Medulla oblongata (tissue), 1 donor: ENCODE measurements around the gene CDH15.

Experiments
- DNase-seq: peaks from one replicate; pipeline ENCODE4 v3.0.0-alpha.2; 2015; ENCODE audit errors: extremely low spot score

The CDH15 gene

DNA sequence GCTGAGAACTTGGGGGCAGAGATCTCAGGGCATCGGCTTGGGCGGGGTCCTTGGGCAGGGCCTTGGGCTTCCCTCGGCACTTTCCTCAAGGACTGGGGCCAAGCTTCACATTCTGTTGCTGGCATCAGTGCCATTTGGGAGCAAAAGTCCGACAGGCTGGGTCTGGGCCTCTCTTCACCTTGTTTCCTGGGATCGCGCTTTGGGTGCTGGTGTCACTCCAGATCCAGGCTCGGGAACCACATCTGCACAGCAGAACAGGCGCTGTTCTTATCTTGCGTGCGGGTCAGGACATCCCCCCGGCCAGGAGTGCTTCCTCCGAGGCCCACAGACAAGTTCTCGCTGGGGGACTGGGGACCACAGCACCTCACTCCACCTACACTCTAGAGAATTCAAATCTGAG, 31.1 kb upstream of the CDH15 start:
- no peak for DNase-seq

DNA sequence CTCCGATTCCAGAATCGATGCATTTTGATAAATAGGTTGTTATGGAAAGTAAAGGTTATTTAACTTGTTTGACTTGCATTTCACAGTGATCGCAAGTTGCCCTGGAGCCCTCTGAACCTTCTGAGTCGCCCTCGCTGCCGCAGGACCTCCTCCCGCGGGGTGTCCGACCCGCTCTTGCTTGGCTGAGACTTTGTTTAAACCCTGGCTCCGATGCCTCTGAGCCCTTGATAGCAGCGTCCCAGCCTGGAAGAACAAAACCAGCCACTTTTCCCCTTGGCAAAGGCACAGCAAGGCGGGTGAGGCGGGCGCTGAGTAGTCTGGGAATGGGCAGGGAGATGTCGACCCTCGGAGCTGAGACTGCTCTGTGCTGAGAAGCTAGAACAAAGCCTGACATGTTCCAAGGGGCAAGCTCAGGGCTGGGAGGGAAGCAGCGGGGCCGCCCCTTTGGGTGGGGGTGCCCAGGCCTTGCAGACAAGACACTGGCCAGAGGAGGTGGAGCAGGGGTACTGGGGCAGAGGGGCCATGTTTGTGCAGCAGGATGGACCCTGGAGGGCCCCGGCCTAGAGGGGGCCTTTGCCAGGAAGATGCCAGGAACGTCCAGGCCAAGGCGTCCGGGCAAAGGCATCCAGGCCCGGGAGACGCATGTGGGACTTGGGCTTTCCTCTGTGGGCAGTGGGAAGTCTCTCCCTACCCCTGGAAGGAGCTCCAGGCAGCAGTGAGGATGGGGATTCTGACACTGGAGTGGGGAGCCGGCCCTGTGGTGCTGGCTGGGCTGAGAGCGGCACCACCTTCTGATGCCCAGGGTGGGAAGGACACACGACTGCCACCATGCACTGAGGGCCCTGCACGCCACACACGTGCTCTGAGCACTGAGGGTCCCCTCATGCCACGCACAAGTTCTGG, 30.3 kb upstream of the CDH15 start:
- DNase-seq: no peak

DNA sequence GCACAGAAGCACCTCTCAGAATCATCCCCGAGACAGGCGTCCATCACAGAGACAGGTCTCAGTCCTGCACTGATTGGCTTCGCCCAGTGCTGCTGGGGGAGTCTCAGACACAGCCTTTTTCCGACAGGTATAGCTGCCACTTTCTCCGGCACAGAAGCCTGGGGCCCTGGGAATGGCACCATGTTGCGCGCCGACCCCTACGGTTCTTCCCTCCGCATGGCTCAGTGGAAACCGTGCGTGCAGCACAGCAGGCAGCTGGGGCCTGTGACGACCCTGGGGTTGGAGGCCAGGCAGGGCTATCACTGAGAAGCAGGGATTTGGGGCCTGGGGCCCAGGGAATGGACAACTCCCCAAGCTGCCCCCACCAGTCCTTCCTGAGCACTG, 29.7 kb upstream of the CDH15 start:
- DNase-seq: no peak

DNA sequence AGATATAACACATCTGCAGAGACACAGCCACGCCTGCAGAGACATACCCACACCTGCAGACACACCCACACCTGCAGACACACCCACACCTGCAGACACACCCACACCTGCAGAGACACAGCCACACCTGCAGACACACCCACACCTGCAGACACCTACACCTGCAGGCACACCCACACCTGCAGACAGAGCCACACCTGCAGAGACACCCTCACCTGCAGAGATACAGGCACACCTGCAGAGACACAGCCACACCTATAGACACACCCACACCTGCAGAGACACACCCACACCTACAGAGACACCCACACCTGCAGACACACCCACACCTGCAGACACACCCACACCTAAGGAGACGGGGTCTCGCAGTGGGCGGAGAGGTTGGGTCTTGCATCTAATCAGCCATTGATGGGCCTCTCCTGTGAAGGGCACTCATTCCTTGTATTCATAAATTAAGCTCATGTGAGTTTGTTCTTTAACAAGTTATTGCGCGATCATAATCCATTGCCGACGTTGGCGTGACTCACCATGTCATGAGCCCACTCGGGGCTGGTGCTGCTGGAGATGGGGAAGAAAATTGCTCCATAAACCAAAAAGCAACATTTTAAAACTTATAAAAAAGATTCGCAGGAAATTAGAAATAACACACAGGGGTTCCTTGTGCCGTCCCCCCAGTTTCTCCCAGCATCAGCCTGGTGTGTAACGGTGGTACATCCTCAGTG, 28.9 kb upstream of the CDH15 start:
- no peak for DNase-seq

DNA sequence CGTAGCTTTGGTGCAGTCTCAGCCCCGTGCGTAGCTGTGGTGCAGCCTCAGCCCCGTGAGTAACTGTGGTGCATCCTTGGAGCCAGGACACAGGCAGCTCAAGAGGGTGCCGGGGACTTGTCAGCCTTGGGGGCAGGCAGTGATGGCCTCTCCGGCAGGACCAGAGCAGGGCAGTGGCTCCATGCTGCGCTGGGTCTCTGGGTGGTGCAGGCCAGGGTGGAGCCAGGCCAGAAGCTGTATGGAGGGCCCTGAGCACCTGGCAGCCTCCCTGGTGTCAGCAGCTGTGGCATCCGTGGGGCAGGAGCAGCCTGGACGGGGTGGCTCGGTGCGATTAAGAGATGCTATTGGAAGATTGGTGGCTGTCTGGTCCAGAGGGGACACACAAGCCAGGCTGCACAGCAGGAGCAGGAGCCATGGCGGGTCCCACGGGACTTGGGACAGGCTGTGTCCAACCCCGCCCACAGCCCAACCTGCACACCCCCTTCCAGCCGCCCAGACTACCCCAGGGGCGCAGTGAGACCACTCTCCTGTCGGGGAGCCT, 28.3 kb upstream of the CDH15 start:
- DNase-seq: no peak

DNA sequence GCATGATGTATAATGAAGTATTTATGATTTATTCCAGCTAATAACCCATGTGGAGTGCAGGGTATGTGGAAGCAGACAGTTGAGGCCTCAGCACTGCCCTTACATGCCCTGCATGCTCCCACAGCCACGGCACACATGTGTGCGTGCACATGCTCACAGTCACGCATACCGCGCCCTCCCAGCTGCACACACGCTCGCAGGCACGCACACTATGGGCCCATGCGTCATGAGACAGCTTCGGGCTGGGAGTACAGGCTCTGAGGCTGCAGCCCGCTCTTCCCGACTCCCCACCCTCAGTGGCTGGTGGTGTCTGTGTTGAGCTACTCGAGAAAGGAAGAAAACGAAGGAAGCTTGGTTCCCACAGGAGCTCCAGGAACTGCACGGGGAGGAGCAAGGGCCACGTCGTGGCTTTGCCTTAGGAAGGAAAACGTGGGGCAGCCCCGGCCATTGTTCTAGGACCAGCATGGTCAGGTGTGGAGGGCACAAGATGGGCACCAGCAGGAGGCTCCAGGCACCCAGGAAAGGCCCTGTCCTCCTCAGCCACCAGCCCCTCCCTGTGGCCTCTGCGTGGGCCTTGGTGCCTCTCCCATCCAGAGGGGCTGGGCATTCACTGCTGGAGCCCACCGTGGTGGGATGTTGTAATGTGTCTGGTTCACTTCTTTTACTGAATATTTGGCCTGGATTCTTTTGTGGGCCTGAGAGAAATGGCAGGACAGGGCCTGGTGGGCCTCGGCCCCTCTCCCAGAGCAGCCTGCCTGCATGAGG, 27.5 kb upstream of the CDH15 start:
- no peak for DNase-seq

DNA sequence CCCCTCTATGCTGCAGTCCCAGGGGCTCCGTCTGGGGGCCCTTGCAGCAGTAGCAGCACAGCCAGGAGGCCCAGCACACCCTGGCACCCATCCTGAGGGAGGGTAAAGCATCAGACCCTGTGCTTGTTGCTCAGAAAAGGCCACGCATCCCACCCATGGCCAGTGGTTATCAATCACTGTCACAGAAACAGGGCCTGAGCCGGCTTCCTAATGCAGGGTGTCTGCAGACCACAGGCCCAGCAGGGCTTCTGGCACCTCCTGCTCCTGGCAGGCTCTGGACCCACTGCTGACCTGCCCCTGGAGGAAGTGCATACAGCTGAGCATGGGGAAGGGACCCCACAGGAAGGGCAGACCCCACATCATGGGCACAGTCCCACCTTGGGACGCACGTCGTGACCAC, 26.9 kb upstream of the CDH15 start:
- no peak for DNase-seq

DNA sequence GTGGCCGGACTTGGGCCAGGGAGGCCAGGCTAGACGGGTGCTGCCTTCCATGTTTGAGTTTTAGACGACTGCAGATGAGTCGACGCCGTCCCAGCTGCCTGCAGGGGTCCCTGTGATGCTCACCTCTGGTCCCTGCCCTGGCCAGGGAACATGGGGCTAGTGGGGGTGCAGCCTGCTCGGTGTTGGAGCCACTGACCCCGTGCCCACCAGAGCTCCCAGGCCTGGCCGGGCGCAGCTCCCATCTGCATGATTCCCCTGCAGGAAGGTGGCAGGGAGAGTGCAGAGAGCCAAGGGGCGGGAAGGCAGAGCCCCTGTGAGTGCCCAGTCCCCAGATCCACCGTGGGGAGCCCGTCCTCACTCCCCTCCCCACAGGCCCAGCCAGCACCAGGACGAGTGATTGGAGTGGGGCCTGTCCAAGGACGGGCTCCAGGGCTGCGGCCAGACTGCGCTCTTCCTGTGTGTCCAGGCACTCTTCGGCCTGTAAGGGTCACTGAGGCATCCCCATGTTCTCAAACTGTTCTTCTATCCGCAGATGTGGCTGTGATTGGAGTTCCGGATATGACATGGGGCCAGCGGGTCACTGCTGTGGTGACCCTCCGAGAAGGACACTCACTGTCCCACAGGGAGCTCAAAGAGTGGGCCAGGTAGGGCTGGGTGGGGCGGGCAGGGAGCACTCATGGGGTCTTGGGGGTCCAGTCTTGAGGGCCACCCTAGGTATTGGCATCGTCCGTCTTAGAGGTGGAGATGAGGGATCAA, 26.0 kb upstream of the CDH15 start:
- no peak for DNase-seq

DNA sequence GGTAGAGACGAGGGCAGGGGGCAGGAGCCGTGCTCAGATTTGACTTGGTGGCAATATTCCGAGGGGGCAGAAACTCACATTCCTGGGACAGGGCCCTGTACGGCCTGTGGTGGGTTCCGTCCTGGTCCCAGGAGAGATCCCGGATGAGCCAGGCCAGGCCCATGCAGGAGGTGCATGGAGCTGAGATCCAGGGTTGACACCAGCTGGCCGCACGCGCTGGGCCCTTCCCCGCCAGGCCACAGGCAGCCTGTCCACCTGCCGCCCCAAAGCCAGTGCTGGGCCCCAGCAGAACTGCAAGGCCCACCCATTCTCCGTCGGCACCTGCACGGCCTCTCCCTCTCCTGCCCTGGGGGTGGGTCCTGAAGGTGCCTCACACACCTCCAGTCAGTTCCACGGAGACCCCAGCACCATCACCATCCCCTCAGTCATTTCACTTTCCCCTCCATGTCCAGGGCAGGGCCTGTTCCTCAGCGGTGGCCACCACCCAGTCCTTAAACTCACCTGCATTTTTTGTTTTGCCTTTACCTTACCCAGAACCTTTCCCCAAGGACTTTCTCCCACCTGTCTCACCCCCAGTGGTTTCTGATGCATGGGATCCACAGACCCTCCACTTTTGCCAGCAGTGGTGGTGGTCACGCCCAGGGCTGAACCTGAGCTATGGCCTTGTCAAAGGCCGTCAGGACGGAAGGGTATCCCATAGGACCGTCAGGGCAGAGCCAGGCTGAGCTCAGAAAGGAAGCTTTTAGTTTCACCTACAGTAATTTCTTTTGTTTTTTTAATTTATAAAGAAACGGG, 25.1 kb upstream of the CDH15 start:
- DNase-seq: no peak

DNA sequence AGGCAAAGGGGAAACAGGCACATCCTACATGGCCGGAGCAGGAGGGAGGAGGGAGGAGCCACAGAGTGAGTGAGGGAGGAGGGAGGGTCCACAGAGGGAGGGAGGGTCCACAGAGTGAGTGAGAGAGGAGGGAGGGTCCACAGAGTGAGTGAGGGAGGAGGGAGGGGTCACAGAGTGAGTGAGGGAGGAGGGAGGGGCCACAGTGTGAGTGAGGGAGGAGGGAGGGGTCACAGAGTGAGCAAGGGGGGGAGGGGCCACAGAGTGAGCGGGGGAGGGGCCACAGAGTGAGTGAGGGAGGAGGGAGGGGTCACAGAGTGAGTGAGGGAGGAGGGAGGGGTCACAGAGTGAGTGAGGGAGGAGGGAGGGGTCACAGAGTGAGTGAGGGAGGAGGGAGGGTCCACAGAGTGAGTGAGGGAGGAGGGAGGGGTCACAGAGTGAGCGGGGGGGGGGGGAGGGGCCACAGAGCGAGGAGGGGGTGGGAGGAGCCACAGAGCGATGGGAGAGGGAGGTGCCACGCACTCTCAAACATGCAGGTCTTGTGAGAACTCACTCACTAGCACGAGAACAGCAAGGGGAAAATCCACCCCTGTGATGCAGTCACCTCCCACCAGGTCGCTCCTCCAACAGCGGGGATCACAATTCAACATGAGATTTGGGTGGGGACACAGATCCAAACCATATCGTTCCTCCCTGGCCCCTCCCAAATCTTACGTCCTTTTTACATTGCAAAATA, 24.3 kb upstream of the CDH15 start:
- no peak for DNase-seq

DNA sequence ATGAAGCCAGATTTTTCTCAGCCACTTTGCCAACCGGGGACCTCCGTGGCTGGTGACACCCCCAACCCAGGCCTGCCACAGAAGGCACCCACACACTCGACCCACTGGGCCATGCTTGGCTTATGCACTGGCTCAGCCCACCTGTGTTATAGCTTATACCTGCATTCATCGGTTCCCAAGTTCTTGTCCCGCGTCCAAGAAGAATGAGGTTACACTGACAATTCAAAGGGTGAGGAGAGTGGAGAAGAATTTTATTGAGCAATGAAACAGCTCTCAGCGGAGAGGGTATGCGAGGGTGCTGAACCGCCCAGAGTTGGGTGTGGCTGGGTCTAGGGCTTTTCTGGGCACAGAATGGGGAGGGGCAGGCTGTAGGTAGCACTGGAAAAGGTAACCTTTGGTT, 22.2 kb upstream of the CDH15 start:
- no peak for DNase-seq

DNA sequence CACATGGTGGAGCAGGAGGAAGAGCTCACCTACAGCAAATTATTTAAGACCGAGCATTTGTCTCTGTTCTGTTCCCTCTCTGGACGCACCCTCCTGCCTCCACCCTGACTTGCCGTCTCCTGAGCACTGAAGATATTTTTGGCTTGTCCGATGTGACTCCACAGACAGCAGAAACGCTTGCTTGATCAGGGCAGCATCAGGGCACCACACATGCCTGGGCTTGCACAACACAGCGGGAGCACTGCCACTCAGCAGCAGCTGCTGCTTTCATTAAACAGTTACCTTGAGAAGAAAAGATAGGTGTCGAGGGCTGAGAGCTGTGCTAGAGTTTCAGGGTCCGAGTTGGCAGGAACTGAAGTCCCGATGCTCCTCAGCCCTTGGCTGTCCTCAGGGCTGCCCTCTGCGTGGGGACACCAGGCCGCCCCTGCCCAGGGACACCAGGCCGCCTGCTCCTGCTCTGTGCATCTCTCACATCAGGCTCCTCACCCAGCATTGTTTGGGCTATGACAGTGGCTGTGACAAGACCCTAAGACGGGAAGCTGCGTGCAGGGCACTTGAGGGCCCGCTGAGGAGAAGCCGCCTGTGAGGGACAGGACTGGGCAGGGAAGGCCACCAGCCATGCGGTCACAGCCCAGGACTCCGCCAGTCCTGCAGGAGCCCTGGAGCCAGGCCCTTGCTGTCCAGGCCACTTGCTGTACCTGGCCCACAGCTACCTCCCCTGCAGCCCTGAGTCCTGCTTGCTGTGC, 21.3 kb upstream of the CDH15 start:
- DNase-seq: no peak

DNA sequence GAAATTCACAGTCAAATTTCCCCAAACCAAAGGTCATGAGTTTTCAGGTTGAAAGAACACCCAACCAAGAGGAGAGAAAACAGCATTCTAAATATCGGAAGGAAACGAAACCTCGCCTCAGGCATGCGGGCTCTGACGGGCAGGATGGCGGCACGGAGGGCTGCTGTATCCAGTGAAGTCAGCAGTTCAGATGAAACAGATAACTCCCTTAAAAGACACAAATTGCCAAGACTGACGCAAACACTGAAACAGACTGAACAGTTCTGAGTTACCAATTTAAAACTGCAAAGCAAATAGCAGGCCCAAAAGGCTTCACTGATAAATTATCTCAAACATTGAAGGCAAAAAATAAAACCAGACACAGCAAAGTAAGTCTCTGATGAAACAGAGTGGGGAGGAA, 20.6 kb upstream of the CDH15 start:
- no peak for DNase-seq

DNA sequence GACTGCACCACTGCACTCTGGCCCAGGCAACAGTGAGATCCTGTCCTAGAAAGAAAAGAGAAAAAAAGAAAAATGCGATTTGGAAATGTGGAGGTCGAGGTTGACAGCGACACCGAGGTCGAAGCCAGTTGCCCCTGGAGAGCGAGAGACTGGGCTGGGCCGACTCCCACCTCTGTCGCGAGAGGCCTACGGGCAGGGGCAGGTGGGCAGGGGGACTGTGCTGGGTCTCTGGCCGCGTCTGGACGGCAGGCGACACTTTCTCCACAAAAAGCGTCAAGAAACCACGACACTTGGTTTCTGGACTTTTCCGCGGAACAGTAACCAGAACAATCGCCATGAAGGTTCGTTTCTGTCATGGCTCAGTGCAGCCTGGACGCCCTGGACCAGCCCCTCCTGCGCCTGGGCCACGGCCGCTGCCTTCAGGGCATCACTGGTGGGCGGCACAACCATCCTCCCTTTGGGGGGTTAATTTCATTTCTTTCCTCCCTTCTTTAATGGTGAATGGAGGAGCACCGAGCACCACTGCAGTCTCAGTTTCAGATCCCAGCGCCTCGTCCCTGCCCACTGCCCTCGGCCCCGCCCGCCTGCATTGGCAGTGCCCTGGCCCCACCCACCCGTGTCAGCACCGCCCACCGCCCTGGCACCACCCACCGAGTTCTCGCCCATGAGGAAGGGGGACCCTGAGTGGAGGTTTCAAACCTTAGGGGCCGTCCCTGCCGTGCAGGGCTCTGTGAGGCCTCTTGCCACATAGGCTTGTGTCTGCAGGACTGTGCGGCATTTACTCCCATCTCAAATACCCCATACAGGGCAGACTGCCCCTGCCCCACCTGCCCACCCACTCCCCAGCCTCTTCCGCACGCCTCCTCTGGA, 18.5 kb upstream of the CDH15 start:
- no peak for DNase-seq

DNA sequence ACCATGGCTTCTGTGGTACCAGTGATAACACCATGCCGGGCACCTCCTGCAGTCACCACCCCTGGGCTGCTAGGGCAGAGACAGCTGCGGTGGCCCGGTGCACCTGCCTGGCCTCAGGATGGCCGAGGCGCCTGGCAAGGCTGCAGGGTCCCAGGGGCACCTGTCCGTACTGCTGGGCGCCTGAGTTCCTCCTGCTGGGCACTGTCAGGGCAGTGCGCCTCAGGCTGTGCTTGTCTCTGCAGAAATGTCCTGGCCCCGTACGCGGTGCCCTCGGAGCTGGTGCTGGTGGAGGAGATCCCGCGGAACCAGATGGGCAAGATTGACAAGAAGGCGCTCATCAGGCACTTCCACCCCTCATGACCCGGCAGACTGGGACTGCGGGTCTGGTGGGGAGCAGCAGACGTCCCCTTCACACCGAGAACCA, 17.7 kb upstream of the CDH15 start:
- no peak for DNase-seq

DNA sequence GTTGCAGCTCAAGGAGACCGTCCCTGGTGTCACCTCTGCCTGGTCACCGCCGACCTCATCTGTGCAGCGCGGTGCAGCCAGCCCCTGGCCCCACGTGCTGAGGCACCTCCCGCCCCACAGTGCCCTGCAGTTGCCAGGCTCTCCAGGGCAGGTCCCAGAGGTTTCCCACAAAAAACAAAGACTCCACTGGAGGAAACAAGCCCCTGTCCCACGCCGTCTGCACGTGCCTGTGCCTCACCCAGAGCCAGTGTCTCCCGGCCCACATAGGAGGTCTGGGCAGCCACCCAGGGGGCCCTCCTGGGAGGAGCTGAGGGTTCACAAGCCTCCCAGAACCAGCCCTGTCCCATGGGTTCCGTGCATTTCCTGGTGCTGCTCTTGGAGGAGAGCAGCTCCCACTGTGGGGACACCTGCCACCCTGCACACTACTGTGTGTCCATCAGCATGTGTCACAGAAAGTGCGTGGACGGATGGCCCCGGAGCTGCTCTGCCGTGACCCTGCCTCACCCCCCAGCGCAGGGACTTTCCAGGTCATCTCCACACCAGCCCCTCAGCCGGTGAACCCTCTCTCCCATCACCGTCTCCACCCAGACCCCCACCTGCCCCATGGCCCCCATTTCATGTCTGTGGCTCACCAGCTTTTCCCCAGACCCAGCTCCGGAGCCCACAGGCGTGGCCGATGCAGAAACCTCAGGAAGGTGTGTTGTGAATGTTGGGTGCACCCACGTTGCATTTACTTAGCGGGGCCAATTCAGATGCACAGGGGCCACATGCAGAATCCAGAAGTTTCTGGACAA, 17.0 kb upstream of the CDH15 start:
- DNase-seq: no peak

DNA sequence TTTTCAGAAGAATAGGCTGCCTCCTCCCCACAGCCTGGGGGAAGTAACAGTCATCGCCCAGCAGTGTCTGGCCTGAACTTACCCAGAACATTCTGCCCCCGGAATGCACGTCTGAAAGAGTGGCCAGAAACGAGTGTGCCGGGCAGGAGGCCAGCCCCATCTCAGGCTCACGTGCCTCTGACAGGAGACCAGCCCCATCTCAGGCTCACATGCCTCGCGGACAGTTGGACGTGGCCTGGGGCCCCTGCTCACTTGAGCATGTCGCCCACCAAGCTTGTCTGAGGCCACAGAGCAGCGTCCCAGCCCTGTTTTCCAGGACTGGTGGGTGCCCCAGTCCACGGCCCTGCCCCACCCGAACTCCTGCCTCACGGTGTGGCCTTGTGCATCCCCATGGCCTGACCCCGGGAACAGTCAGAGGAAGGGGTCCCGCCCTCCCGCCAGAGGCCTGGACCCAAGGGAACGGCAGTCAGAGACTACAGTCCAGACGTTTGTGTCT, 16.3 kb upstream of the CDH15 start:
- DNase-seq: peak; percentile 20
